HG03135 (cell line): Measurements from ENCODE around the gene DNMT3L.
"Not testable (repeated sequence)": the region's sequence is repeated elsewhere in the genome, so short reads cannot be mapped to it uniquely, and the experiment has no call there.

Source experiments
- ATAC-seq: cut with Tn5 transposase; IDR thresholded peaks from one replicate; pipeline ENCODE4 v1.9.1; 2021; ENCODE audit warnings: mild to moderate bottlenecking, moderate library complexity; ENCODE audit not compliant: unreplicated experiment

Gene DNMT3L

GRCh38 chr21:44295163-44295573, 33.5 kb upstream of the DNMT3L start:
- ATAC-seq = no peak

- ATAC-seq = no peak
These were observed 32.9 kb upstream of the DNMT3L start for GRCh38 chr21:44294391-44295162.

- ATAC-seq = no peak
These were observed 32.0 kb upstream of the DNMT3L start for GRCh38 chr21:44293551-44294231.

- no peak for ATAC-seq
These were observed 31.1 kb upstream of the DNMT3L start for GRCh38 chr21:44292812-44293195.

- ATAC-seq = no peak
These were observed 30.5 kb upstream of the DNMT3L start for GRCh38 chr21:44291936-44292811.

- no peak for ATAC-seq
These were observed 29.6 kb upstream of the DNMT3L start for GRCh38 chr21:44291078-44291935.

- no peak for ATAC-seq
These were observed 28.8 kb upstream of the DNMT3L start for GRCh38 chr21:44290327-44291077.

GRCh38 chr21:44289381-44290010, 27.8 kb upstream of the DNMT3L start:
- no peak for ATAC-seq

GRCh38 chr21:44288251-44289110, 26.8 kb upstream of the DNMT3L start:
- ATAC-seq = no peak

GRCh38 chr21:44286716-44287632, 25.3 kb upstream of the DNMT3L start:
- no peak for ATAC-seq

GRCh38 chr21:44286086-44286715, 24.5 kb upstream of the DNMT3L start:
- ATAC-seq = no peak

GRCh38 chr21:44285138-44285992, 23.7 kb upstream of the DNMT3L start, which contains the start of gene AIRE:
Gene AIRE (plus strand): TSS chr21:44285876. CDS start chr21:44286007, 131 bp downstream.
- no peak for ATAC-seq

- no peak for ATAC-seq
These were observed 22.3 kb upstream of the DNMT3L start for GRCh38 chr21:44283948-44284347.

GRCh38 chr21:44283211-44283785, 21.6 kb upstream of the DNMT3L start:
- ATAC-seq = not testable (repeated sequence)

GRCh38 chr21:44282370-44282769, 20.7 kb upstream of the DNMT3L start:
- no peak for ATAC-seq
